HEK293T (cell line): ENCODE results near the gene FAM47C.
"Not testable (repeated sequence)": the region's sequence is repeated elsewhere in the genome, so short reads cannot be mapped to it uniquely, and the experiment has no call there.

ENCODE experiments used
- ARNT ChIP-seq: fragments of 450-650 bp; IDR thresholded peaks from 2 replicates; pipeline ENCODE4 v1.6.1; 2017; ENCODE audit warnings: mild to moderate bottlenecking
- BHLHE40 ChIP-seq: fragments of 450-650 bp; IDR thresholded peaks from 2 replicates; pipeline ENCODE4 v1.6.1; 2016; ENCODE audit warnings: mild to moderate bottlenecking, moderate library complexity, borderline replicate concordance
- CTBP1 ChIP-seq: fragments of 450-650 bp; IDR thresholded peaks from 2 replicates; pipeline ENCODE4 v1.6.1; 2016; ENCODE audit warnings: borderline replicate concordance
- ELF4 ChIP-seq: fragments of 450-650 bp; IDR thresholded peaks from 2 replicates; pipeline ENCODE4 v1.6.1; 2017; ENCODE audit warnings: antibody characterized with exemption
- FOXA1 ChIP-seq: fragments of 450-650 bp; IDR thresholded peaks from 2 replicates; pipeline ENCODE4 v1.6.1; 2016; ENCODE audit warnings: mild to moderate bottlenecking
- FOXK2 ChIP-seq: fragments of 450-650 bp; IDR thresholded peaks from 2 replicates; pipeline ENCODE4 v1.6.1; 2016; ENCODE audit warnings: mild to moderate bottlenecking
- FOXM1 ChIP-seq: fragments of 450-650 bp; IDR thresholded peaks from 2 replicates; pipeline ENCODE4 v1.6.1; 2017; ENCODE audit warnings: mild to moderate bottlenecking, borderline replicate concordance
- LEF1 ChIP-seq: fragments of 450-650 bp; IDR thresholded peaks from 2 replicates; pipeline ENCODE4 v1.6.1; 2017; ENCODE audit warnings: mild to moderate bottlenecking, borderline replicate concordance
- NFRKB ChIP-seq: fragments of 450-650 bp; IDR thresholded peaks from 2 replicates; pipeline ENCODE4 v1.6.1; 2016; ENCODE audit warnings: mild to moderate bottlenecking, moderate library complexity
- PKNOX1 ChIP-seq: fragments of 450-650 bp; IDR thresholded peaks from 2 replicates; pipeline ENCODE4 v1.6.1; 2016
- SP1 ChIP-seq: fragments of 450-650 bp; IDR thresholded peaks from 2 replicates; pipeline ENCODE4 v1.6.1; 2017
- SUZ12 ChIP-seq: fragments of 450-650 bp; IDR thresholded peaks from 2 replicates; pipeline ENCODE4 v1.6.1; 2016; ENCODE audit warnings: mild to moderate bottlenecking
- TARDBP ChIP-seq: fragments of 450-650 bp; IDR thresholded peaks from 2 replicates; pipeline ENCODE4 v1.6.1; 2016
- ZNF384 ChIP-seq: fragments of 450-650 bp; IDR thresholded peaks from 2 replicates; pipeline ENCODE4 v1.6.1; 2016

DNA sequence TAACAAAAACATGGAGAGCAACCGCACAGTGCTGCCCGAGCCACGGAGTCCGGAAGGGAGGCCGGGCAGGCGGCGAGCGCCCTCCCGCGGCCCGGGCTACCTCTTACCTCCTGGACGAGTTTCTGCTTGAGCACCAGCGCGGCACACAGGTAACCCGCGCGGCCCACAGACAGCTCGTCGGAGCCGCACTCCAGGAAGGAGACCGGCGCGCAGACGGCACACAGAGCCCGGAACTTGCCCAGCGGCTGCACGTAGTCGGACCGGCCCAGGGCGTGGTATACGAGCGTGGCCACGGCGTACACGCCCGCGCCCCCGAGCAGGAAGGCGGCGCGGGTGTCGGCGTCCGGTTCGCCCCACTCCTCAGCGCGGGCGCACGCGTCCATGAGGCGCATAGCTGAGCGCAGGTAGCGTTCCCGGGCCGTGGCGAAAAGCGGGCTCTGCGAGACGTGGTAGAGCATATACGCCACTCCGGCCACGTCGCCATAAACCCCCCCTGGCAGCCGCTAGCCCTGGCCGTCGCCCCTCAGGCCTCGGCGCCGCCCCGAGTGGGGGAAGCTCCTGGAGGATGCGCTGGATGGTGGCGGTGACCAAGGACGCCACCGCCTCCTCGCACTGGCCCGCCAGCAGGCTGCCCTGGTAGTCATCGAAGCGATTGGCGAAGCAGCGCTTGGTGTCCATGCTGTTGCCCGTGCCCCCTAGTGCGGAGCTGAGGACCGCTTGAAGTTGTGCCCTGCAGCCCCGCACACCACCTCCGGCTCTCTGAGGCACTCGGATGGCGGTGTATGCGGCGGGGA is 22.6 kb upstream of the FAM47C start:
- TF ChIP-seq ZNF384, SP1, PKNOX1, FOXK2, ELF4, CTBP1, BHLHE40, ARNT, FOXM1, SUZ12, TARDBP, FOXA1, LEF1, NFRKB: not testable (repeated sequence)
